ENCODE measurements around the gene ZNF76.

The ZNF76 gene

DNA sequence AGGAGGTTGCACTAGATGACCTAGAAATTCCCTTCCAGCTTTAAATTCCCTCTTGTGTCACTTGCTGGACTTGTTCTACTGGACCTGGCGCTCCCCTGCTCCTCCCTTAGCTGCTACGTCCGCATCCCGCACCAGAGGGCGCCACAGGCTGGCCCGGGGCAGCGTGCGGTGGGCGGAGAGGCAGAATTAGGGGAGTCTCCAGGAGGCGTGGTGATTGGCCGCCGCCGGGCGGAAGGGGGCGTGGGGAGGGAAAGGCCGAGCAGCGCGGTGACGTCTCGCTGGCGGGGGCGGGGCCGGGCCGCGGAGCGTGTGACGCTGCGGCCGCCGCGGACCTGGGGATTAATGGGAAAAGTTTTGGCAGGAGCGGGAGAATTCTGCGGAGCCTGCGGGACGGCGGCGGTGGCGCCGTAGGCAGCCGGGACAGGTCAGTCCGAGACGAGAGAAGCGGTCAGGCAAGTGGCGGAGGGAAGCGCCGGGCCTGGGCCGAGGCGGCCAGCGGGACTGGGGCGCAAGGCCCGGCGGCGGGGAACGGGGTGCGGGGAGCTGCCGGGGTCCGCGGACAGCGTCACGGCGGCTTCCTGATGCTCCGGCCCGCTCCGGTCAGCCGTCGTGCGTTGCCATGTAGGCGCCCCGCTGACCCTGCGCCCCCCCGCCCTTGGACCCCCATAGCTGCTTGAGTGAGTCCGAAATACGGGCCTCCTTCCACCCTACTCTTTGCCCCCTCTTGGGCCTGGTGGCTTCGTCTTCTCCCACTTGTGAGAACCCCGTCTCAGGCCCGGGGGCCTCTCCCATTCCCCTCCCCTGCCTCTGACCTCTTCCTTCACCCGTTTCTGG is 82.9 kb downstream of the ZNF76 start, which contains the start of gene PPARD:
PPARD (plus strand) TSS at position 301 of the 834 bp plus-strand sequence. CDS start 68,530 bp downstream, outside the sequence.
- DNase-seq: peak; percentile 91

DNA sequence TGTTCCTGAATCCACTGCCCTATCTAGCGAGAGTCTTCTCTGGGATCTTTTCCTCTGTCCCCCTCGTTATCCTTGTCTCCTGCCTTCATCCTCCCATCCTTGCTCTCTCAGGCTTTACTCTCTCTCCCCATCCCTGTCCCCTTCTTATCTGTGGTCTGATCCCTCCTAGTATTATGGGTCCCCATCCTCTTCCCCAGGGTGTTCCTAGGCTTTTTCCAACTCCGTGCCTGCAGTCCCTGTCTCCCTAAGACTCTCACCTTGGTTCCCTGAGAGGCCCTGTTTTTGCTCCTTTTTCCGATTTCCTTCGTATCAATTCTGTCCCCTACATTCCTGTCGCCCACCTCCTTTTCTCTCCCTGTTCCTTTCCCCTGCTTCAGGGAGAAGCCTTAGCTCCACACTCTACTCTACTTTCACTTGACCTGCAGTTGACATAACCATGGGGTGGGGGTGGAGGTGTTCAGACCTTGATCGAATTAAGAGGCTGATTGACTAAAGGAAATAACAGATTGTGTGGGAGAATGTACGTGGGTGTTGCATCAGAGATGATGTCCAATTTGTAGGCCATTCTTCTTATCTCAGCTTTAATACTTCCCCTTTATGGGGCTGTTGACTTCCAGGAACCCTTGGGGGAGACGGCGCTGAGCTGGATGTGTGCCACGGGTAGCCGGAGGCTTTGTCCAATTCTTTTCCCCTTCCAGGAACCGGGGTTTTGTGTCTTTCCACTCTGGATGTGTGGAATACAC is 83.7 kb downstream of the ZNF76 start:
- no peak for DNase-seq

DNA sequence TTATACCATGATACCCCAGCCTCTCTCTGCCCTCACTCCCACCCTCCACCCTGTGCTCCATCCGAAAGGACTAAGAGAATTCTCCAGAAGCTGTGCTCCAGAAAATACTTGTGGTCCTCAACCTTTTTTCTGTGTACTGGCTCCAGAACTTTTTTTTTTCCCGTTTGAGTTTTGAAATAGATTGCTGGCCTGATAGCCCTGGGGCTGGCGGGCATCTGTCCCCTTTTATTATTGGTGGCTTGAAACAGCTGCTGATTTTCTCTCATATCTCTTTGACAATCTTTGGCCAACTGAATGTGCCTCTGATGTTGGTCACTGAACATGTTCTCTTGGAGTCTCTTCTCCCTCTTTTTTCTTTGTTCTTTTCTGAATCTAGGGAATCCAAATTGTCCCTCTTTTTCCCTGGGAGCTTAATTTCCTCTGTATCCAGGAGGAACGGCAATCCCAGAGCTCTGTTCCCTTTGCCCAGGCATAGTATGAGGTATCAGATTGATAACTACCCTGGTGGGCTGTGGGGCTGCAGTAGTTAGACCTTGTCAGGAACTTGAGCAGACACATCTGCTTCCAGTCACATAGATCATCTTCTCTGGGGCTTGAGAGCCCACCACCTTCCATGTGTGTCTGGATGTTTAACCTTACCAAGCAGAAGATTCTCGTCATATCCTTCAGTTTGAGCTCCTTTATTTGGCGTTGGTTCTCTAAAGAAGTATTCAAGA is 84.5 kb downstream of the ZNF76 start:
- DNase-seq: no peak
